ENCODE measurements around the gene EPHB2.
"Not testable (repeated sequence)": the region's sequence is repeated elsewhere in the genome, so short reads cannot be mapped to it uniquely, and the experiment has no call there.

EPHB2 gene

DNA sequence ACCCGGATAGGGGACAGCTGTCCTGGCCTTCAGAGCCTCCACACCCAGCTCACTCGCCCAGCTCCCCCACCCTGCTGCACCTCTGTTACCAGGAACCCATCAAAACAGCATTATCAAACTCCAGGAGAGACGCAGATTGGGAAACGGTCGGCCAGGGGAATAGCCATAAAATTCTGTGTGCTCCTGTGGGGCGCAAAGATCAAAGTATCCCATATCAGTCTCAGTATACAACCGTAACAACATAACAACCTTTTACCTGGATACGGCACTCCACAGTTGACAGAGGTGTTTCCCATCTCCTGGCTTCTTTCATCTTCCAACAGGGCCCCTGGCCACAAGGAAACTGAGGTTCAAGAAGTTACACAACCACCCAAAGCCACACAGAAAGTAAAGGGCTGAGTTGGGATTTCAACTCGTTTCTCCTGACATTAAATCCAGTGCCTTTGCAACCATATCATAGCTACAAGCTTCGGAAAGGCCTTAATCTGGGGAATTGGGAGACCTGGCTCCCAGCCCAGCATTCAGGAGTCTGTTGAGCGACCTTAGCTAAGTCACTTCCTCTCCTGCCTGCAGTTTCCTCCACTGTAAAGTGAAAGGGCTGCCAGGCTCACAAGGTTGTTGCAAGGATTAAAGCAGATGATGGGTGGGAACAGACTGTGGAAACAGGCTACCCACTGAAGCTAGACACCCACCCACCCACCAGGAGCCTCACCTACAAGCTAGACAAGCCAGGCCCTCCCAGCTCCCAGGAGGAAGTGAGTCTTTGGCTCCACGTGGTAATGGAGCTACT lies 8.1 kb upstream of the EPHB2 start:
- H3K27me3 Mint-ChIP-seq, result peaks cover 25% of the 10 kb centered on the region
- H3K4me1 Mint-ChIP-seq, result no peaks in the 10 kb centered on the region
- H3K9me3 Mint-ChIP-seq, result no peaks in the 10 kb centered on the region
- no peak for DNase-seq
- no peak overlapping the region for H3K27ac Mint-ChIP-seq
- H3K4me3 Mint-ChIP-seq, result no peak overlapping the region
- CTCF ChIA-PET, result interaction anchor here (0.6 to 3.6 kb wide), 4 partner anchors 16 to 194 kb away, joined by 3 to 48 read pairs (median 12); no protein-coding TSS in a partner anchor
- H3K36me3 Mint-ChIP-seq, result no peaks in the 10 kb centered on the region

- no peak overlapping the region for H3K4me3 Mint-ChIP-seq
- no peak overlapping the region for H3K27ac Mint-ChIP-seq
- no peaks in the 10 kb centered on the region for H3K4me1 Mint-ChIP-seq
- H3K36me3 Mint-ChIP-seq, result no peaks in the 10 kb centered on the region
- DNase-seq, result peak; percentile 82
- CTCF ChIA-PET, result interaction anchor here (0.6 to 3.6 kb wide), 20 partner anchors 8 to 1001 kb away, joined by 3 to 48 read pairs (median 4); no protein-coding TSS in a partner anchor
- H3K9me3 Mint-ChIP-seq, result no peaks in the 10 kb centered on the region
- H3K27me3 Mint-ChIP-seq, result peaks cover 46% of the 10 kb centered on the region
Measured at GRCh38 chr1:22704440-22705067, 6.1 kb upstream of the EPHB2 start.

- Mint-ChIP-seq H3K27me3 (peaks cover 56% of the 10 kb centered on the region), H3K27ac (no peak overlapping the region), H3K4me3 (no peak overlapping the region), H3K36me3 (no peaks in the 10 kb centered on the region), H3K9me3 (no peaks in the 10 kb centered on the region), H3K4me1 (peaks cover 2% of the 10 kb centered on the region)
- DNase-seq, result no peak
- CTCF ChIA-PET, result interaction anchor here (2.0 to 3.6 kb wide), 2 partner anchors 184 to 258 kb away, joined by 14 to 48 read pairs; no protein-coding TSS in a partner anchor
Measured at GRCh38 chr1:22705586-22705985, 5.1 kb upstream of the EPHB2 start.

- H3K27ac Mint-ChIP-seq, H3K4me3 Mint-ChIP-seq, CTCF ChIA-PET, H3K4me1 Mint-ChIP-seq, DNase-seq, H3K9me3 Mint-ChIP-seq, H3K36me3 Mint-ChIP-seq: not testable (repeated sequence)
- peaks cover 53% of the 10 kb centered on the region for H3K27me3 Mint-ChIP-seq
Measured at GRCh38 chr1:22706100-22706499, 4.5 kb upstream of the EPHB2 start.

GRCh38 chr1:22708777-22709176 lies 1.9 kb upstream of the EPHB2 start:
- no peak for DNase-seq
- Mint-ChIP-seq H3K36me3 (no peaks in the 10 kb centered on the region), H3K27me3 (peaks cover 65% of the 10 kb centered on the region), H3K27ac (no peak overlapping the region), H3K4me3 (no peak overlapping the region), H3K4me1 (peaks cover 5% of the 10 kb centered on the region), H3K9me3 (no peaks in the 10 kb centered on the region)
- CTCF ChIA-PET, result interaction anchor here (0.9 kb wide), 1 partner anchor 256 kb away, joined by 3 read pairs; no protein-coding TSS in a partner anchor

DNA sequence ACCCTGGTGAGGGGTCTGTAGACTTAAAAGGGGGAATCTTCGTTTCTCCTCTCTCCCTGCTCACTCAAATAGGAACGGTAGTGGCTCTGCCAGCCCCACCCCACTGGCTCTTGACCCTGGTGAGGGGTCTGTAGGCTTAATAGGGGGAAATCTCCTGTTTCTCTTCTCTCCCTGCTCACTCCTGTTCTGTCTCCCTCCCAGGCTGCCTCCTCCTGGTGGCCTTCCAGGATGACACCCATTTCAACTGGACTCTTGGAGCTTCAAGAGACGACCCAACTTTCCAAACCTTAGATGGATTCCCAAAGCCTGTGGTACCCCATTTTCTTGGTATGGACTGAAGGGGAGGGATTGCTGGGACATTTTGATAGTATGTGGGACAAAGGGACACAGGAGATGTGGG lies 1.4 kb upstream of the EPHB2 start:
- CTCF ChIA-PET, result interaction anchor here (0.9 kb wide), 1 partner anchor 256 kb away, joined by 3 read pairs; no protein-coding TSS in a partner anchor
- H3K9me3 Mint-ChIP-seq, result no peaks in the 10 kb centered on the region
- no peak overlapping the region for H3K27ac Mint-ChIP-seq
- H3K4me1 Mint-ChIP-seq, result peaks cover 5% of the 10 kb centered on the region
- DNase-seq, result no peak
- peaks cover 68% of the 10 kb centered on the region for H3K27me3 Mint-ChIP-seq
- H3K4me3 Mint-ChIP-seq, result no peak overlapping the region
- H3K36me3 Mint-ChIP-seq, result no peaks in the 10 kb centered on the region

DNA sequence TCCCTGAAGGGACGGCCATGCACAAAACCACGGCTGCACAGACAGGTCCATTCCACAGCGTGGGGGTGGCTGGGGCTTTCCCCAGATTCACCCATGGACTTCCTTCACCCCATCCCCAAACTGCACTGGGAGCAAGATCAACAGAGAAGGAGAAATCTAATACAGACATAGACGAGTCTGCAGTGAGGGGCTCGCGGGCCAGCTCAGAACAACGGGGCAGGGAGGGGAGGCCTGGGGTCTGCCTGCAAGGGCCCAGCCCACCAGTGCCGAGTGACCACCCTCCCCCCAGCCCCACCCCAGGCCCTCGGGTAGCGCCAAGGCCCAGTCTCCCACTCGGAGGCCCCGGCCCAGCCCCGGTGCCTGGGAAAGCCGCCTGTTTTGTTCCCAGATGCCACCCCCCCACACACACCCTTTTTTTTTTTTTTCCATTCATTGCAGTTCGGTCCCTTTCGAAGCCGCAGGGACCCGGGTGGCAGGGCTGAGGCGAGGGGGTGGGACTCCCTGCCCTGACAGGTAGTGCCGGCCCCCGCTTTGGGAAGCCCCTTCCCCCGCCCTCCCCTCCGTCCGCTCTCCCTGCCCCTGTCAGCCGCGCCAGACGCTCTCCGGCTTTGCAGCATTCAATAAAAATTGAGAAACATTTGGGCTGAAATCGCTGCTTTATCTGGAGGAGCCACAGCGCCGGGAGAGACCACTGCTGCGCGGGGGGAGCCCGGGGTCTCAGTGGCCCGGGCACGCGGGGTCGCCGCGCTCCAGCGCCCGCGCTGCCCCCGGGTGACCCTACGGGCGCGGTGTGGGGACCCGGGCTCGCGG lies 543 bp upstream of the EPHB2 start:
- Mint-ChIP-seq H3K4me1 (peaks cover 5% of the 10 kb centered on the region), H3K9me3 (no peaks in the 10 kb centered on the region), H3K36me3 (no peaks in the 10 kb centered on the region), H3K4me3 (no peak overlapping the region), H3K27me3 (peaks cover 71% of the 10 kb centered on the region), H3K27ac (no peak overlapping the region)
- no peak for DNase-seq
- CTCF ChIA-PET, result interaction anchor here (0.9 kb wide), 1 partner anchor 255 kb away, joined by 3 read pairs; no protein-coding TSS in a partner anchor

DNA sequence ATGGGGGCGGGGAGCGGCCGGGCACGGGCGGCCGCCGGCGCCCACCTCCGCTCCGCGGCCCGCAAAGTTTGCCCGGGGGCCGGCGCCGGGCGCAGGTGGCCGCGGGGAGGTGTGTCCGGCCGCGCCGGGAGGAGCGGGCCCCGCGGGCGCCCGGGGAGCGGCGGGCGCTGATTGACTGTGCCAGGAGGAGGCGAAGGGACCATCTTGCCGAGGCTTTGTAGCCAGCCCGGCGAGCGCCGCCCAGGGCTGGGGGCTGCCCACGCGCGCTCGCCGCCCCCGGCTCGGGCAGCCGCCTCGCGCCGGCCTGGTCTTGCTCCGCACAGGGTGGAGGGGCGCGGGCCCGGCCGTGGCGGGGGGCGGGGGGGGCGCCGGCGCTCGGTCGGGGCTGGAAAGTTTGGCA lies 432 bp downstream of the EPHB2 start:
- CTCF ChIA-PET, result no interaction called here
- Mint-ChIP-seq H3K9me3 (no peaks in the 10 kb centered on the region), H3K36me3 (no peaks in the 10 kb centered on the region), H3K4me1 (peaks cover 5% of the 10 kb centered on the region), H3K27ac (no peak overlapping the region), H3K27me3 (peaks cover 77% of the 10 kb centered on the region), H3K4me3 (no peak overlapping the region)
- no peak for DNase-seq

GRCh38 chr1:22711591-22712501 lies 1.2 kb downstream of the EPHB2 start:
- H3K27me3 Mint-ChIP-seq, result peaks cover 76% of the 10 kb centered on the region
- H3K36me3 Mint-ChIP-seq, result no peaks in the 10 kb centered on the region
- no peaks in the 10 kb centered on the region for H3K9me3 Mint-ChIP-seq
- H3K27ac Mint-ChIP-seq, result no peak overlapping the region
- CTCF ChIA-PET, result interaction anchor here (1.1 kb wide), 1 partner anchor 7 kb away, joined by 4 read pairs; no protein-coding TSS in a partner anchor
- no peak for DNase-seq
- H3K4me3 Mint-ChIP-seq, result no peak overlapping the region
- H3K4me1 Mint-ChIP-seq, result peaks cover 5% of the 10 kb centered on the region

GRCh38 chr1:22712502-22713271 lies 2.0 kb downstream of the EPHB2 start:
- Mint-ChIP-seq H3K9me3 (no peaks in the 10 kb centered on the region), H3K27ac (no peak overlapping the region), H3K4me3 (no peak overlapping the region), H3K4me1 (peaks cover 5% of the 10 kb centered on the region), H3K36me3 (no peaks in the 10 kb centered on the region), H3K27me3 (peaks cover 73% of the 10 kb centered on the region)
- CTCF ChIA-PET, result interaction anchor here (1.1 kb wide), 1 partner anchor 8 kb away, joined by 4 read pairs; no protein-coding TSS in a partner anchor
- DNase-seq, result no peak

DNA sequence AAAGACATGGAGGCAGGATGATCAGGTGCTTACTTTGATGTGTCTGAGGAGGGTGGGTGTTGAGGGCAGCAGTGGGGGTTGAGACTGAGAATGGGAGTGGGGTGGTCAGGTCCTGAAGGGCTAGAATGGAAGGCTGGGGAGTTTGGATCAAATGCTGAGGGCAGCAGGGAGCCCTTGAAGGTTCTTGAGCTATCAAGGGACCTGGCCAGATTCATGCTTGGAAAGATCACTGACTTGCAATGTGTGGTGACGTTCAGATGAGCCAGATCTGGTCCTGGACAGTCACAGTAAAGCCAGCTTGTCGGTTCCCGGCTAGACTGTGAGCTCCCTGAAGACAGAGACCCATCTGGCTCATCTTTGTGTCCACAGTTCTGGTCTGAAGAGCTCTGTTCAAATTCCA lies 3.8 kb downstream of the EPHB2 start:
- H3K27me3 Mint-ChIP-seq, result peaks cover 59% of the 10 kb centered on the region
- H3K4me1 Mint-ChIP-seq, result peaks cover 5% of the 10 kb centered on the region
- DNase-seq, result no peak
- no peak overlapping the region for H3K27ac Mint-ChIP-seq
- H3K36me3 Mint-ChIP-seq, result no peaks in the 10 kb centered on the region
- H3K9me3 Mint-ChIP-seq, result no peaks in the 10 kb centered on the region
- CTCF ChIA-PET, result interaction anchor here (0.6 to 0.8 kb wide), 2 partner anchors 10 to 46 kb away, joined by 3 read pairs; no protein-coding TSS in a partner anchor
- no peak overlapping the region for H3K4me3 Mint-ChIP-seq

- Mint-ChIP-seq H3K9me3 (no peaks in the 10 kb centered on the region), H3K27ac (no peak overlapping the region), H3K4me3 (no peak overlapping the region), H3K4me1 (no peaks in the 10 kb centered on the region), H3K27me3 (peaks cover 45% of the 10 kb centered on the region), H3K36me3 (no peaks in the 10 kb centered on the region)
- DNase-seq, result no peak
- CTCF ChIA-PET, result no interaction called here
Measured at GRCh38 chr1:22717037-22717760, 6.6 kb downstream of the EPHB2 start.
